Stimulated activated CD4-positive, alpha-beta T cell treated with anti-CD3 and anti-CD28 coated beads, Interleukin-12 subunit alpha, Interleukin-12 subunit beta, amount 100 ng/mL, for 24 hours (primary cell): ENCODE data around the gene ATP6V1G1.

Experiments used
- DNase-seq, 2 experiments: peaks; one replicate each; pipeline ENCODE4 v3.0.0-alpha.2; 2020; ENCODE audit warnings: low read depth in 2 of 2

Gene ATP6V1G1

DNA sequence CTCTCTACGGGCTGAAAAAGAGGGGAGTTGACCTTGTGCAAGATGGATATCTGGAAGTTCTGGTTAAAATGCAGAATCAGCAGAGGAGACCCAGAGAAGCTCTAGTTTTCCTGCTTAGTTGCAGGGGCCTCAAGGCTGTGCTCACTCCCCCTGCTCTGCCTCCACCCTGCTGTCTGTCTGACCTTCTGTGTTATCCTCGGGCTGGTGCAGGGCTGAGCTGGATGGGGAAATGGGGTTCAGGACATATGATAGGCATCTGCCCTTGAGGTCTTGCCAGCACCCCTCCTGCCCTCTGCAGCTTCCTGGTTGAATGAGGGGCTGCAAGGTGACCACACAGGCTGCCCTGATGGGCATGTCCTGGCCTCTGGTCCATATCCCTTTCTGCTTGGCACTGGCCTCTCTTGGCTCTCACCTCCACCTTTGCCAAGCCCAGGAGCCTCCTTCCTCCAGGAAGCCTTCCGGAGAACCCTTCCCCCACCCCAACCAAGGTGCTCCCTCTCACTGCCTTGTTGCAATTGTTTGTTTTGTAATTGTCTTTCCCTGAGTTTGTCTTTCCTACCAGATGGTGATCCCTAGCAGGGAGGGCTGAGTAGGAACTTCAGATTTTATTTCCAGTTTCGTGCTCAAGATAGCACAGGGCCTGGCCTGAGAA lies 24.8 kb downstream of the ATP6V1G1 start:
- no peak for DNase-seq

DNA sequence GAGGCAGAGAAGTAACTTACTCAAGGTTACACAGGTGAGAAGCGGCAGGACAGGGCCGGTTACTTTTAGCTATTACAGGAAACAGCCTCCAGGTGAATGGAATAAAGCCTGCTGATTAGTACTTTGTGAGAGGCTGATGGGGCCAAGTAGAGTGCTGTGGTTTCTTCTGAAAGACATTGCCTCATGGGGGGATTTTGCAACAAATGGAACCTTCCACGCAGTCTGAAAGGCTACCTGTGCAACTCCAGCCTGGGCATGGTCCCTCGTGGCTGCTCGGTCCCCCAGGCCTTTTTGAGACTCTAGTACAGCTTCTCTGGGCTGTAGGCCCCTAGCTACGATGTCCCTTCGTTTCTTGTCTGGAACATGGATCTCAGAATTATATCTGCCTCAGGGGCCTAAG lies 25.5 kb downstream of the ATP6V1G1 start:
- DNase-seq = no peak

DNA sequence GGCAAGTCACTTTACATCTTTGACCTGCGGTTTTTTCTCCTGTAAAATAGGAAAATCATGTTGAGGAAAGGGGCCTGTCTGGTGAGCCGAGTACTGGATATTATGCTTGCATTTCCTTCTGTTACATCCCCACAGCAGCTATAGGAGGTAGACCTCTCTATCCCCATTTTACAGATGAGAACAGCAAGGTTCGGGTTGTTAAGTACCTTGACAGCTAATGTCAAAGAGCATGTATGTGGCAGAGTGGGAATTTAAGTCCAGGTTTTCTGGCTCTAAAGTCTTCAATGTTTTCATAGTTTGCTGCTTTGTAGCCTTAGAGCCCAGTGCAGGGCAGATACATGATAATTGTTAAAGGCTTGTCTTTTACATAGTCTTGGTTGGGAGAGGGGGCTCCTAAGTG lies 26.4 kb downstream of the ATP6V1G1 start:
- no peak for DNase-seq

DNA sequence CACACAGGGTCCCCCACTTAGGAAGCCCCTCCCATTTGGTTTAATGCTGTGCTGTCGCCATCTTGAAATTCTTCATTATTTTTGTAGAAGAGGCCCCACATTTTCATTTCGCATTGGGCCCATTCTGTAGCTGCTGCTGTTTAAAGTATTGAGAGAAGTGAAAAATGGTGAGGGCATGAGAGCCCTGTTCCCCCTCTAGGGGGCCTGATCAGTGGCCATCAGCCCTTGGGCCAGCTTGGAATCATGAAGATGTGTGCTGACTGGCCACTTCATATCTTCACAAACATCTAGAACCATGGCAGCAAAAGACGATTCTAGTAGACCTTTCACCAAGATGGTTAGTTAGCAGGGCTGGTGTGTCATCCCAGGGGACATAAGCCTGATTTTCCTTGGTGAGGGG lies 26.8 kb downstream of the ATP6V1G1 start:
- no peak for DNase-seq

DNA sequence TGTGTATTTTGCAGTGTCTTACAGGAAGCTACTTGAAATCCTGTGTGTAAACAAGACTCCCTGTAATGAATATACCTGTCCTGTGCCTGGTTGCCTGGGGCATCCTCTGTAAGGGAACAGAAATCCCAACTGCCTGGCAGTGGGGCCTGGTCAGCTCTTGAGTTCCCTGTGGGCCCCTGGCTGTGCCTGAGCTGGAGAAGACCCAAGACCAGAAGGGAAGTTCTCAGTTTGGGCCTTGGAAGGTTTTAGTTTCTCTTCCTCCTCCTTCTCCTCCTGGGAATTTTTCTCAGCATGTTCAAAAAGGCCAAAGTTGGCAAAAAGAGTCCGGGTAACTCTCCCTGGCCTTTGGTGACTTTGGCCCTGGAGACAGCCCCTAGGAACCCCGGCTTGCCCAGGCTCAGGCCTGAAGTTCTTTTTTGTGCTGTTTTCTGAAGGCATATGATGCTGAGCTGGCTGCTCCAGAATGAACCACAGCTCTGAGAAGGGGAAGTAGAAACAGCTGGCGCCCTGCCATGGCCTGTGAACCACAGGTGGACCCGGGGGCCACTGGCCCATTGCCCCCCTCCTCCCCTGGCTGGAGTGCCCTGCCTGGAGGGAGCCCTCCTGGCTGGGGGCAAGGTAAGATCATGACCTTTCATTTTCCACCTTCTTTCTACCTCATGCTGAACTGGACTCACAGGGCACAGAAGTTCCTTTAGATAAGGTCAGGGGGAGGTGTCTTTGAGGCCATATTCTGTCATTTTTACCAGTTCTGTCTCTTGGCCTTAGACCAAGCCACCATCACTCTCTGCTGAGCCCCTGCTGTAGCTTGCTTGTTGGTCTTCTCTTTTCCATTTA lies 29.3 kb downstream of the ATP6V1G1 start:
- no peak for DNase-seq

DNA sequence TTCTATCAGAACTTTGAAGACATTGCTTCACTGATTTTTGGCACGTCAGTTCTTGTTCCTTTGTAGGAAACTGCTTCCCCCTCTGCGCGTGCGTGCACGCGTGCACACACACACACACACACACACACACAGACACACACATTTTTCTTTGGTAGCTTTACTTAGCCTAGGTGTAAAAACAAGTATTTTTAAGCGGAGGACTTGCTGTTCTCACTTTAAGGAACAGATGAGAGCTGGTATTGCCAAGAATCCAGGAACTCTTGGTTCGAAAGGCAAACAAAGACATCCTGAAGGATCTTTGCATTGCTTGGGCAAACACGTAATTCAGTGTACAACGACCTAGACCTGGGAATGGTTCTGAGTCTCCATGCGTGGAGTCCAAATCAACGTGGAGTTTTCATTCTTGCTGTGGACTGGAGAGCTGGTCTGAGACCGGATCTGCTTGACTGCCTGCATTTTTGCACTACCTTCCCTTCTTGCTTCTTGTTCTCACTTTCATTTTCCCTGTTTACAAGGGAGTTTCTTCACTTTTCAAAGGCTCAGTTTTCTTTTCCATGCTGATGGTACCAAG lies 31.7 kb downstream of the ATP6V1G1 start:
- no peak for DNase-seq

DNA sequence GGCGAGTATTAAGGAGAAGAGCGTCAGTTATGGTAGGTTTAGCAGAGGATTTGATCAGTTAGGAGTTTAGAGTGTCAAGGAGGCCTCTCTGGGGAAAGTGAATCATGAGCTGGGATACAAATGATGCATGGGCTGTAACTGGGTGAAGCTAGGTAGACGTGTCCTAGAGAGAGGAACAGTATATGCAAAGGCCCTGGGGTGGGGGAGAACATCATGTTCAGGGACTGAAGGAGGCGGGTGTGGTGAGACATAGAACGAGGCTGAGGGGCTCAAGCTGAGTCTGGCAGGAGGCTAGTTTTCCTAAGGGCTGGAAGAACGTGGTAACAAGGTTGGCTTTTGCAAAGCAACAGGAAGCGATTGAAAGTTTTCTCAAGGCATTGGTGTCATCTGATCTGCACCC lies 34.0 kb downstream of the ATP6V1G1 start:
- DNase-seq = no peak

DNA sequence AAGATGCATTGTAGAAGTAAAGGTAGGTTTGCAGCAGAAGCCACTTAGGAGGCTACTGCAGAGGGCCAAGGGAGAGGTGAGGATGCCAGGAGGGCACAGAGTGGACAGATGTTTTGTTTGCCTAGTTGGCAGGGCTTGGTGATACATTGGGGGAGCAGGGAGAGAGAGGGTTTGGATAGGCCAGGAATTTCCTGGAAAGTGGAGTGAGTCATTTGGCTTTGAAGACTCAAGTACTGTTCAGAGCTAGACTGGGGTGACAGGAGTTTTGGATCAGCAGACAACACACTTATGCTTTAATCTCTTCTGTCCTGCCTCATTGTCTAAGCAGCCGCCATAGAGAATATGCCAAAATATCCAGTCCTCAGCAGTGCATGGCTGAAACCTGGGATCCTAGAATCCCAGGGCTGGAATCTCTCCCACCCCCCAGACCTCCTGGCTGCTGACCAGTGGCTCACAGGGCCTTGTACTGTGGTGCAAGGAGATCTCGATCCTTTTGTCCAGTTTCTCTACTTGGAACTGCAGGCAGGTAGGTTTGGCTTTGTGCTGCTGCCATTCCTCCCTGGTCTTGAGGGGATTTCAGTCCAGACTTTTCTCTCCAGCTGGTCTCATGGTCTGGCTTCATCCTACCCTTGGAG lies 34.5 kb downstream of the ATP6V1G1 start:
- DNase-seq = no peak

DNA sequence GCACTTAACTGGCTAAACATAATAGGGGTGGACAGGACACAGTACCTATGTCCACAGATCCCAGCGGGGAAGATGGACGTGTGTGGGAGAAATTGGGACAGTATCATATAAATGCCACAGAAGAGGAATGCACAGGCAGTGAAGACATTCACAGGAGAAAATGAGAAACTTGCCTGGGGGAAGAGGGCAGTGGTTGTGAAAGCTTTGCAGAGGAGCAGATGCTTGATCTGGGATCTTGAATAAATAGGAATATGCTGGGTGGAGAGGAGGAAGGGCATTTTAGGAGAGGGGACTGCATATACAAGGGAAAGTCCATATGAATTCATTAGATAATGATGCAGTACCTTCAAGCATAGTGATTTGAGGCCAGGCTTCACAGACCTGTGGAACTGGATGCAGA lies 37.1 kb downstream of the ATP6V1G1 start:
- DNase-seq = no peak

DNA sequence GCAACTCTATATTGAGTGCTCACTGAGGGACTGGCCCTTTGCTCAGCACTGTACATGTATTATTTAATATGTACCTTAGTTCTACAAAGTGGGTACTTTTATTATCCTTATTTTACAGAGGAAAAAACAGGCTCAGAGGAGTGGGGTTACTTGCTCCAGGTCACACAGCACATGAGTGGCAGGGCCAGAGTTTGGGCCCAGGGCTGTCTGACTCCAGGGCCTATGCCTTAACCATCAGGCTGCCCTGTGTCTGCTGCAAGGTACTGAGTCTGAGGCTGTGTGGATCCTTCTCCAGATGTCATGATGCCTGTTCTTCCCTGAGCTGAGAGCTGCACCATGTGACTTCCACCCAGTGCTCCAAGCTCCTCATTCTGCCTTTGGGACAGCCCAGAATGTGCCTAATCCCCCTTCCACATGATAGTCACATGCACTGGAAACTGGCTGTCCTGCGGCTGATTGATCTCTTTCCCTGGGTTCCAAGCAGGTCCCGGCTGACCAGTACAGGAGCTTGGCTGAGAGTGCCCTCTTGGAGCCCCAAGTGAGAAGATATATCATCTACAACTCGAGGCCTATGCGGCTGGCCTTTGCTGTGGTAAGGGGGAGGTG lies 38.9 kb downstream of the ATP6V1G1 start:
- no peak for DNase-seq

DNA sequence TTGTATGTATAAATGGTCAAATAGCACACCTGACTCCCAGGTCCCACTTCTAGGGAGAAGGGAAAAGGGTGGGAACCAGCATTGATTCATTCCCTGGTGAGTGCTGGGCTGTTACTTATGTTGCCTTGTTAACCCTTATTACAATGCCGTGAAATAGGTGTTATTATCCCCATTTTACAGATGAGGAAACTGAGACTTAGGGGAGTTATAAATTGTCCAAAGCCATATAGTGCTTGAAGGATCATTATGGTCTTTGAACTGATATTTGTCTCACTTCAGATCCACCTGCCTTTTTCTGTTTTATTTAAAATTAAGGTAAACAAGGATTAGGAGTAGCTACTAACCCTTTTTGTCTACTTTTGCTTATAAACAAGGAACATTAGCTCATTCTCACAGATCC lies 40.0 kb downstream of the ATP6V1G1 start:
- no peak for DNase-seq

DNA sequence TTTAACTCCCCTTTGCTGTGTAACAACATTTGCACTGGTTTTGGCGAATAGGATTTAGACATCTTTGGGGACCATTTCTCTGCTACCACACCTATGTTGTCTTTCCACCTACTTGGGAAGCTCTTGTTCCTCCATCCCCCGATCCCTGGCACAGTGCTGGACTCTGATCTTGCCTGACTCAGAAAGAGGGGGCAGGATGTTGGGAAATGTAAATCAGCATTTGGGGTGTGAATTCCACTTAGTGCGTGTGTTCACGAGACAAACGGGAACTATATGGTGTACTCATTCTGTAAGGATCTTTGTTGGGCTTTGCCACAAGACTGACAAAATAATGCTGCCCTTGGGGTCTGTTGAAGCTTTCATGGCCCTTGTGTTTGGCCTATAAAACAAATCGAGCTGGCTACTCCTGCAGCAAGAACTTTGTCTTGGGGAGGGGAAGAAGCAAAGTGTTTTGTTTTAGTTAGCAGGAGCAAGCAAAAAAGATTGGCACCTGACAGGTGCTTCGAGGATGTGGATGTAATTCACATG lies 42.1 kb downstream of the ATP6V1G1 start:
- no peak for DNase-seq

DNA sequence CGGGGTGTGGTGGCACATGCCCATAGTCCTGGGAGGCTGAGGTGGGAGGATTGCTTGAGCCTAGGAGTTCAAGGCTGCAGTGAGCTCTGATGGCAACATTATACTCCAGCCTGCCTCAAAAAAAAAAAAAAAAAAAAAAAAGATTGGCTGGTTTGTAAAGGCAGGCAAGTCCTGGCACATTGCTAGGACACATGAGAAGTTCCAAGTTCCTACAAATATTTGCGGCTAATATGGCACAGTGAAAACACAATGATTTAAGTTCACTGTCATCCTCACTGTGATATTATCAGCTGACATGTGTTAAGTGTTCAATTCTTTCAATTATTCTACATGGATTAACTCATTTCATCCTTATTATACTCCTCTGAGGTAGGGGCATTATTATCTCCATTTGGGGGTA lies 43.6 kb downstream of the ATP6V1G1 start:
- DNase-seq = no peak

DNA sequence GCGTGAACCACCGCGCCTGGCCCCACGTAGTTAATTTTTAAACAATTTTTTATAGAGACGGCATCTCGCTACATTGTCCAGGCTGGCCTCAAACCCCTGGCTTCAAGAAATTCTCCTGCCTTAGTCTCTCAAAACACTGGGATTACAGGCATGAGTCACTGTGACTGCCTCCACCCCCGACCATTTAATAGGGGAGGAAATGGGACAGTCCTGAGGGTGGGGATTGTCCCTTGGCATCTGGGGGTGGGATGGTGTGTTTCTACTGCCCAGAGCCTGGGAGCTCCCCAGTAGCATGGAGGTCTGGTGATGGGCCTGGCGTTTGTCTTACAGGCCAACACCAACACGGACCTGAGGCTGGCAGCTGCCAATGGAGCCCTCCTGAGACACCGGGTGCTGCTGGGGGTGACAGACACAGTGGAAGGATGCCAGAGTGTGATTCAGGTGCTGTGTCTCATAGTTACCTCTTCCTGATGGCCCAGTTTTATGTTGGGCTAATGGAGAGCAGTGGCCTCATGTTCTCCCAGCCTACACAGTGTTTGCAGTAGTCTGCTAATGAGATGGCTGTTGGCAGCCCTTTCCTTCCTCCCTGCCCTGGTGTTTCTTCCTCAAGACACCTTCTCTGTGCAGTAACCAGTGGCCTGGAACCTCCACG lies 46.0 kb downstream of the ATP6V1G1 start:
- no peak for DNase-seq

DNA sequence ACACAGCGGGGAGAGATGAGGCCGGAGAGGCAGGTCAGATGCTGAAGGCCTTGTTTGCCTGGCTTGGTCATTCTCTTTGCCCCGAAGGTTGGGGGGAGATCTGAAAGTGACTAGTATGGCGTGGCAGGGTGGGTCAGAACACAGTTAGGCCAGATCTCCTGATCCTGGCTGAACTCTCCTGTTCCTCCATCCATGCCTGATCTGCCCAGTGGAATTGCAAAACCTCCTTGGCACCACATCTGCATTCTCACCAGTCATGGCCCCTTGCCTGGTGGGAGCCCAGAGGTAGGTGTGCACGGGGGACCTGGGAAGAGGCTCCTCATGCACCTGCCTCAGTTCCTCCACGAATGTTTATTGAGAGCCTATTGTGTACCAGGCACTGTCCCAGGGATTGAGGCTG lies 46.8 kb downstream of the ATP6V1G1 start:
- DNase-seq = no peak

DNA sequence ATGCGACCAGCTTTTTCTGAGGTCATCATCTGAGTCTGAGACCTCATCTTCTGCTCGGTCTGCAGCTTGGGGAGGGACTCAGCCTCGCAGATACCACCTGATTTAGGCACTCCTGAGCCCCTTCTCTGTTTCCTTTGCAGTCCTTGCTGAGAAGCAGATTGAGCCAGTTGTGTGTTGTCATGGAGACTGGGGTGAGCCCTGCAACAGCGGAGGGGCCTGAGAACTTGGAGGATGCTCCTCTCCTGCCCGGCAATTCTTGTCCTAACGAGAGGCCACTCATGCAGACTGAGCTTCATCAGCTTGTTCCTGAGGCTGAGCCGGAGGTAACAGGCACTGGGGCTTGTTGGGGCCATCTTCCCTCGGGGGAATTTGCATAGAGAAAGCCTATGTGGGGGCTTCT lies 50.8 kb downstream of the ATP6V1G1 start:
- no peak for DNase-seq

DNA sequence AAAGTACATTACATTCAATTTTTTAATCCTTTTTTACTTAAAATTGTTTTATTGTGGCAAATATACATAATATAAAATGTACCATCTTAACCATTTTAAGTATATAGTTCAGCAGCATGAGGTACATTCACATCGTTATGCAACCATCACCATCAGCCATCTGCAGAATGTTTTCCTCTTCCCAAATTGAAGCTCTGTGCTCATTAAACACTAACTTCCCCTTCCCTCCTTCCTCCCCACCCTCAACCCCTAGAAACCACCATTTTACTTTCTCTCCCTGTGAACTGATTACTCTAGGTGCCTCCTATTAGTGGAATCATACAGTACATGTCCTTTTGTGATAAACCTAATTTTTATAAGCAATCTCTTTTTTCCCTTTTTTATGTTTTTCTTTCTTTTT lies 54.4 kb downstream of the ATP6V1G1 start:
- DNase-seq = no peak

DNA sequence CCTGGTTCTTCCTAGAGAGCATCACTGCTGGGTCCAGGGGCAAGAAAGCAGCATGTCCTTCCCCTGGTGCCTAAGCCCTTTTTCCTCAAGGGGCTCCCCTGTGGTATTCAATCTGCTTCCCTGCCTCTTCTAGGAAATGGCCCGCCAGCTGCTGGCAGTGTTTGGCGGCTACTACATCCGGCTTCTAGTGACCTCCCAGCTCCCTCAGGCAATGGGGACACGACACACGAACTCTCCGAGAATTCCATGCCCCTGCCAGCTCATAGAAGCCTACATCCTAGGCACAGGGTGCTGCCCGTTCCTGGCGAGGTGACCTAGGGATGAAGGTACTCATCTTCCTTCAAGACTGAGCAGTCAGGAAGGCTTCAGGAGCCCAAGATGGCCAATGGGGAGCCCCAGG lies 55.4 kb downstream of the ATP6V1G1 start:
- DNase-seq = no peak

DNA sequence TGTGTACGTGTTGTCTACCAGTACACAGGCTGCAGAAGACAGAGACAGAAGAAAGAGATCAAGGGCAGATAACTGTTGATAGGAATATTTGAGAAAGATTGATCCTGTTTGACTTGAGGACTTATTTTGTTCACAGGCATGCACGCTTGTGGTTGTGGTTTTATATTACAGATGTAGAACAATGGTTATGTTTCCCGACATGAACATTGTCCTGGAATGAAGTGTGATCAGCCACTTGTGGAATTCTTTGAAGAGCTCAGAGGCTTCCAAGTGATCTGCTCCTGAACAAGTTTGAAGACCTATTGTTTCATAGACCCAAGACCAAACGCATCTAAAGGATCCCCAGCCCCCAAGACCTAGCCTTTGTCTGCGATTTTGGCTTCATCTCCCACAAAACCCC lies 56.3 kb downstream of the ATP6V1G1 start:
- no peak for DNase-seq
